HG03139 (cell line): ENCODE measurements around the gene TYW3.

Experiments
- ATAC-seq: cut with Tn5 transposase; IDR thresholded peaks from one replicate; pipeline ENCODE4 v1.9.1; 2021; ENCODE audit not compliant: unreplicated experiment

Gene TYW3

GRCh38 chr1:74785944-74786343, 53.0 kb downstream of the TYW3 start:
- ATAC-seq = no peak

GRCh38 chr1:74790453-74790852, 57.5 kb downstream of the TYW3 start:
- ATAC-seq = no peak

- no peak for ATAC-seq
Observed at GRCh38 chr1:74791491-74791890, 58.5 kb downstream of the TYW3 start.

GRCh38 chr1:74799119-74799657, 66.2 kb downstream of the TYW3 start:
- ATAC-seq = no peak

GRCh38 chr1:74811436-74812179, 78.7 kb downstream of the TYW3 start:
- ATAC-seq = peak; percentile 14

GRCh38 chr1:74812180-74812541, 79.2 kb downstream of the TYW3 start:
- peak; percentile 94 for ATAC-seq
